IMR-90 (cell line): ENCODE results near the gene MAK.

Experiments used
- MXI1 ChIP-seq: IDR thresholded peaks from 2 replicates; pipeline ENCODE4 v1.6.1; 2012; ENCODE audit warnings: low read depth, mild to moderate bottlenecking, low read length, moderate library complexity, borderline replicate concordance
- TF ChIP-seq, protein P1 (sequence below): conservative IDR thresholded peaks from 2 replicates; pipeline ENCODE4 v1.5.1; 2012; ENCODE audit warnings: mild to moderate bottlenecking, low read depth, low read length, improper control_type of control experiment

- TF ChIP-seq, protein P1, sequence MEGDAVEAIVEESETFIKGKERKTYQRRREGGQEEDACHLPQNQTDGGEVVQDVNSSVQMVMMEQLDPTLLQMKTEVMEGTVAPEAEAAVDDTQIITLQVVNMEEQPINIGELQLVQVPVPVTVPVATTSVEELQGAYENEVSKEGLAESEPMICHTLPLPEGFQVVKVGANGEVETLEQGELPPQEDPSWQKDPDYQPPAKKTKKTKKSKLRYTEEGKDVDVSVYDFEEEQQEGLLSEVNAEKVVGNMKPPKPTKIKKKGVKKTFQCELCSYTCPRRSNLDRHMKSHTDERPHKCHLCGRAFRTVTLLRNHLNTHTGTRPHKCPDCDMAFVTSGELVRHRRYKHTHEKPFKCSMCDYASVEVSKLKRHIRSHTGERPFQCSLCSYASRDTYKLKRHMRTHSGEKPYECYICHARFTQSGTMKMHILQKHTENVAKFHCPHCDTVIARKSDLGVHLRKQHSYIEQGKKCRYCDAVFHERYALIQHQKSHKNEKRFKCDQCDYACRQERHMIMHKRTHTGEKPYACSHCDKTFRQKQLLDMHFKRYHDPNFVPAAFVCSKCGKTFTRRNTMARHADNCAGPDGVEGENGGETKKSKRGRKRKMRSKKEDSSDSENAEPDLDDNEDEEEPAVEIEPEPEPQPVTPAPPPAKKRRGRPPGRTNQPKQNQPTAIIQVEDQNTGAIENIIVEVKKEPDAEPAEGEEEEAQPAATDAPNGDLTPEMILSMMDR = no peak
- no peak for TF ChIP-seq MXI1
Measured at GRCh38 chr6:10867952-10868351, 29.6 kb upstream of the MAK start.
